Suppressor macrophage (primary cell): ENCODE measurements around the gene GREB1L.

Experiments
- DNase-seq, 4 experiments: peaks; one replicate each; pipeline ENCODE4 v3.0.0-alpha.2; 2020 to 2022

Gene GREB1L

GRCh38 chr18:21489119-21489750 is 247.2 kb downstream of the GREB1L start:
- DNase-seq: peak; percentile 33 to 69 (median 61)

GRCh38 chr18:21489919-21490495 is 248.0 kb downstream of the GREB1L start:
- no peak for DNase-seq

- DNase-seq: no peak
Observed at GRCh38 chr18:21490748-21491147, 248.7 kb downstream of the GREB1L start.

GRCh38 chr18:21496277-21496835 is 254.3 kb downstream of the GREB1L start:
- no peak for DNase-seq

GRCh38 chr18:21499997-21500396 is 258.0 kb downstream of the GREB1L start:
- no peak for DNase-seq

GRCh38 chr18:21502661-21503060 is 260.6 kb downstream of the GREB1L start:
- no peak for DNase-seq

GRCh38 chr18:21507913-21508701 is 266.1 kb downstream of the GREB1L start:
- no peak for DNase-seq

GRCh38 chr18:21509062-21509461 is 267.0 kb downstream of the GREB1L start:
- DNase-seq: no peak

- no peak for DNase-seq
Observed at GRCh38 chr18:21513292-21513691, 271.3 kb downstream of the GREB1L start.

GRCh38 chr18:21513741-21514140 is 271.7 kb downstream of the GREB1L start:
- no peak for DNase-seq

- no peak for DNase-seq
Observed at GRCh38 chr18:21522530-21522929, 280.5 kb downstream of the GREB1L start.

- DNase-seq: no peak
Observed at GRCh38 chr18:21525916-21526315, 283.9 kb downstream of the GREB1L start.

- DNase-seq: no peak
Observed at GRCh38 chr18:21526463-21526862, 284.4 kb downstream of the GREB1L start.

- no peak for DNase-seq
Observed at GRCh38 chr18:21534327-21534726, 292.3 kb downstream of the GREB1L start.

GRCh38 chr18:21538230-21538629 is 296.2 kb downstream of the GREB1L start:
- no peak for DNase-seq

- no peak for DNase-seq
Observed at GRCh38 chr18:21546423-21546822, 304.4 kb downstream of the GREB1L start.

GRCh38 chr18:21548647-21549046 is 306.6 kb downstream of the GREB1L start:
- DNase-seq: no peak

- no peak for DNase-seq
Observed at GRCh38 chr18:21550510-21550970, 308.5 kb downstream of the GREB1L start.

GRCh38 chr18:21557607-21558253 is 315.7 kb downstream of the GREB1L start:
- DNase-seq: no peak

GRCh38 chr18:21559195-21559594 is 317.2 kb downstream of the GREB1L start:
- DNase-seq: no peak

GRCh38 chr18:21571772-21572171 is 329.7 kb downstream of the GREB1L start:
- DNase-seq: no peak
